PC-9 (cell line): Measurements from ENCODE around the gene SPA17. TPM values are rescaled to one million over a fixed set of nuclear protein-coding genes. Genes with fewer than 3 reads are reported as not detected.
A peak's percentile ranks its signal among the peaks of the same experiment; 100 is the strongest.

Experiments
- Bru-seq: library from RNA; stranded (reverse); fragments of 400-500 nt; gene quantifications from one replicate; lab custom pipeline; 2021; lab: Mats Ljungman, UMichigan
- BruChase-seq, 2 experiments: library from RNA; stranded (reverse); fragments of 400-500 nt; gene quantifications; one replicate each; lab custom pipeline; 2021; lab: Mats Ljungman, UMichigan
- BruUV-seq: library from RNA; stranded (reverse); fragments of 400-500 nt; replicated peaks from 2 replicates; lab custom pipeline; 2021; lab: Mats Ljungman, UMichigan
- CTCF ChIA-PET: fragments of 300-600 bp; sonication (Branson Sonifier 250); formaldehyde crosslinking; loops from one replicate; lab custom pipeline; 2022; ENCODE audit warnings: antibody characterized with exemption; lab: Charles Lee
- POLR2A ChIA-PET: fragments of 300-600 bp; sonication (Branson Sonifier 250); formaldehyde crosslinking; loops from one replicate; lab custom pipeline; 2022; ENCODE audit warnings: antibody characterized with exemption; ENCODE audit not compliant: unreplicated experiment; lab: Charles Lee
- DNase-seq, 2 experiments: peaks; one replicate each; pipeline versions ENCODE4 v3.0.0 to v3.0.0-alpha.2; 2015 to 2022; ENCODE audit warnings: mixed read lengths in 1 of 2
- H2AFZ ChIP-seq: fragments of 200-600 bp; sonication (generic); 2 replicates; pipeline ENCODE4 v1.8.1; 2017; ENCODE audit warnings: antibody characterized with exemption
- H3F3A ChIP-seq: fragments of 200-600 bp; sonication (generic); 2 replicates; pipeline ENCODE4 v1.8.1; 2017; ENCODE audit warnings: antibody characterized with exemption, mild to moderate bottlenecking, low read depth; ENCODE audit not compliant: insufficient read depth
- H3K27ac ChIP-seq: fragments of 200-600 bp; sonication (generic); 2 replicates; pipeline ENCODE4 v1.6.1; 2016; ENCODE audit warnings: mixed run types
- H3K27me3 ChIP-seq: fragments of 200-600 bp; sonication (generic); 2 replicates; pipeline ENCODE4 v1.6.1; 2016; ENCODE audit warnings: low read depth, mixed run types; ENCODE audit not compliant: insufficient read depth
- H3K36me3 ChIP-seq: fragments of 200-600 bp; sonication (generic); 2 replicates; pipeline ENCODE4 v1.6.1; 2016; ENCODE audit warnings: low read depth, mixed run types
- H3K4me1 ChIP-seq: fragments of 200-600 bp; sonication (generic); replicated peaks from 2 replicates; pipeline ENCODE4 v1.6.1; 2016; ENCODE audit warnings: mixed run types; ENCODE audit not compliant: insufficient read depth
- H3K4me2 ChIP-seq: fragments of 200-600 bp; sonication (generic); 2 replicates; pipeline ENCODE4 v1.6.1; 2017; ENCODE audit warnings: mixed run types
- H3K4me3 ChIP-seq: fragments of 200-600 bp; sonication (generic); 2 replicates; pipeline ENCODE4 v1.6.1; 2016; ENCODE audit warnings: mixed run types
- H3K79me2 ChIP-seq: fragments of 200-600 bp; sonication (generic); 2 replicates; pipeline ENCODE4 v1.6.1; 2017; ENCODE audit warnings: low read depth, mixed run types
- H3K9me2 ChIP-seq: fragments of 200-600 bp; sonication (generic); 2 replicates; pipeline ENCODE4 v1.8.1; 2017; ENCODE audit warnings: mild to moderate bottlenecking; ENCODE audit not compliant: insufficient read depth
- H3K9me3 ChIP-seq: fragments of 200-600 bp; sonication (generic); 2 replicates; pipeline ENCODE4 v1.8.1; 2016; ENCODE audit warnings: low read depth; ENCODE audit not compliant: insufficient read depth
- H4K20me1 ChIP-seq: fragments of 200-600 bp; sonication (generic); 2 replicates; pipeline ENCODE4 v1.8.1; 2017; ENCODE audit not compliant: insufficient read depth
- EZH2 ChIP-seq: fragments of 200-600 bp; sonication (generic); IDR thresholded peaks from 2 replicates; pipeline ENCODE4 v1.8.0; 2017; ENCODE audit warnings: antibody characterized with exemption, low read depth
- intact Hi-C: fragments of 100-400 bp; cut with micrococcal nuclease; formaldehyde crosslinking; loops from one replicate; pipeline ENCODE4 v1.10.0; 2022; ENCODE audit not compliant: unreplicated experiment
- long read RNA-seq: library from polyadenylated mRNA; stranded (forward); transcript quantifications from one replicate; pipeline ENCODE4 v2.0.0, GENCODE V29; 2022
- total RNA-seq: library from RNA; stranded (reverse); gene quantifications from 2 replicates; pipeline ENCODE4 v1.2.3, GENCODE V29; 2021
- TF ChIP-seq, protein P1 (sequence below): fragments of 200-600 bp; sonication (generic); conservative IDR thresholded peaks from 2 replicates; pipeline ENCODE4 v1.6.1; 2017; ENCODE audit warnings: mixed run types, antibody characterized with exemption, mild to moderate bottlenecking, moderate library complexity

SPA17 gene
- total RNA-seq (6.1 and 15.7 TPM in 2 replicates), Bru-seq, nascent RNA (percentile 51 among the genes with signal in this experiment), BruChase-seq, experiment 1, labeled RNA remaining after a 2-hour chase (percentile 44 among the genes with signal in this experiment), BruChase-seq, experiment 2, labeled RNA remaining after a 6-hour chase (percentile 57 among the genes with signal in this experiment)
- long read RNA-seq, full-length matches to known transcripts: 13 of 14 reads
- long read RNA-seq, partial matches to known transcripts: 0 of 14 reads
- long read RNA-seq, other reads (novel, unspliced or antisense): 1 of 14 reads

DNA sequence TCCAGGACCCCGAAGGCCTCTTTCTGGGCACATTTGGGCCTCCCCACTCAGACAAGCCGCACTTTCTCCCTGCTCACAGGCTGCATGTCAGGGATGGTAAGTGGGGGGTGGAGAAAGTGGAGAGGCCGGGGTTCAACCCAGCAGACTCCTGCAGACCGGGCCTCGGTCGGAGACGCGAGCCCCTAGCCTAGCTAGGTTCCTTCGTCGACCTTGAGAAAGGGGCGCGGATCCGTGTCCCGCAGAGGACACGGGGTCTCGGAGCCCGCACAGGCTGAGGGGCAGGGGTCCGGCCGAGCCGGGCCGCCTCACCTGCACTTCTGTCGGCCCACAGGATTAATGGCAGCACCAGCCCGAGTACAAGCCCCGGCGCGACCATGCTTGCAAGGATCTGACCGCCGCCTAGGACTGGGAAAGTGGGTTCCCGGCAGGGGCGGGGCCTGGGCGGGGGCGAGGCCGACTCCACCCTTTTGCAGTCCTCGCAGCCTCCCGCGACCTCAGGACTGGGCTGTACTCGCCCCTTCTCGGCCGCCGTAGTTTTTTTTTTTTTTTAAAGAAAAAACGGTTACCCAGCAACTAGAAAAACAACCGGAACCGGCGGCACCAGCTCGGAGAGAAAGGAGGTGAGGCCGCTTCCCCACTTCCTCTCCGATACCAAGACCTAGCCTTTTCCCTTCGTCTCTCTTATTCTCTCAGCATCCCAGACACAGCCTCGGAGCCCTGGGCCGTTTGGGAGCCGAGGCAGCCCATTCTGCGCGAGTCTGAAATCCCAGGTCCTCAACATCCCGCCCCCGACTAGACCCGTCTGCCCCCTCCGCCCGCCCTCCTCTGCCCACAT lies at the start of gene SPA17, which contains the start of gene SIAE:
Gene SPA17 (plus strand): TSS at position 572 of the 835 bp plus-strand sequence. CDS start 1,361 bp downstream, outside the sequence.
Gene SIAE (minus strand): TSS at position 407 of the 835 bp plus-strand sequence. CDS start 31 bp downstream, at position 376.
- Histone ChIP-seq H3K9me3 (no peaks in the 10 kb centered on the region), H4K20me1 (no peaks in the 10 kb centered on the region), H3K4me1 (peaks cover 18% of the 10 kb centered on the region), H3K36me3 (no peaks in the 10 kb centered on the region), H3K27me3 (no peaks in the 10 kb centered on the region), H2AFZ (peak within 1 kb of the TSS; percentile 93), H3K79me2 (peaks cover 12% of the 10 kb centered on the region), H3K4me2 (peak within 1 kb of the TSS; percentile 85), H3K9me2 (no peaks in the 10 kb centered on the region), H3K4me3 (peak within 1 kb of the TSS; percentile 83), H3K27ac (peak within 1 kb of the TSS; percentile 50), H3F3A (no peaks in the 10 kb centered on the region)
- TSS peak; percentile 76 for BruUV-seq
- POLR2A ChIA-PET: interaction anchor here (0.6 to 0.9 kb wide), 10 partner anchors 35 to 1823 kb away, joined by 3 to 15 read pairs (median 7); partner anchors contain the start of gene TBRG1
- TF ChIP-seq EZH2: no peak
- TF ChIP-seq, protein P1, sequence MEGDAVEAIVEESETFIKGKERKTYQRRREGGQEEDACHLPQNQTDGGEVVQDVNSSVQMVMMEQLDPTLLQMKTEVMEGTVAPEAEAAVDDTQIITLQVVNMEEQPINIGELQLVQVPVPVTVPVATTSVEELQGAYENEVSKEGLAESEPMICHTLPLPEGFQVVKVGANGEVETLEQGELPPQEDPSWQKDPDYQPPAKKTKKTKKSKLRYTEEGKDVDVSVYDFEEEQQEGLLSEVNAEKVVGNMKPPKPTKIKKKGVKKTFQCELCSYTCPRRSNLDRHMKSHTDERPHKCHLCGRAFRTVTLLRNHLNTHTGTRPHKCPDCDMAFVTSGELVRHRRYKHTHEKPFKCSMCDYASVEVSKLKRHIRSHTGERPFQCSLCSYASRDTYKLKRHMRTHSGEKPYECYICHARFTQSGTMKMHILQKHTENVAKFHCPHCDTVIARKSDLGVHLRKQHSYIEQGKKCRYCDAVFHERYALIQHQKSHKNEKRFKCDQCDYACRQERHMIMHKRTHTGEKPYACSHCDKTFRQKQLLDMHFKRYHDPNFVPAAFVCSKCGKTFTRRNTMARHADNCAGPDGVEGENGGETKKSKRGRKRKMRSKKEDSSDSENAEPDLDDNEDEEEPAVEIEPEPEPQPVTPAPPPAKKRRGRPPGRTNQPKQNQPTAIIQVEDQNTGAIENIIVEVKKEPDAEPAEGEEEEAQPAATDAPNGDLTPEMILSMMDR: no peak
- CTCF ChIA-PET: interaction anchor here (0.5 to 1.3 kb wide), 5 partner anchors 89 to 406 kb away, joined by 3 to 10 read pairs (median 4); partner anchors contain the start of gene ESAM
- DNase-seq: peak; percentile 91 to 93
- intact Hi-C loops: loop anchor here (1.0 to 5.0 kb wide), 4 partner anchors 90 to 279 kb away; partner anchors contain the start of gene CCDC15

DNA sequence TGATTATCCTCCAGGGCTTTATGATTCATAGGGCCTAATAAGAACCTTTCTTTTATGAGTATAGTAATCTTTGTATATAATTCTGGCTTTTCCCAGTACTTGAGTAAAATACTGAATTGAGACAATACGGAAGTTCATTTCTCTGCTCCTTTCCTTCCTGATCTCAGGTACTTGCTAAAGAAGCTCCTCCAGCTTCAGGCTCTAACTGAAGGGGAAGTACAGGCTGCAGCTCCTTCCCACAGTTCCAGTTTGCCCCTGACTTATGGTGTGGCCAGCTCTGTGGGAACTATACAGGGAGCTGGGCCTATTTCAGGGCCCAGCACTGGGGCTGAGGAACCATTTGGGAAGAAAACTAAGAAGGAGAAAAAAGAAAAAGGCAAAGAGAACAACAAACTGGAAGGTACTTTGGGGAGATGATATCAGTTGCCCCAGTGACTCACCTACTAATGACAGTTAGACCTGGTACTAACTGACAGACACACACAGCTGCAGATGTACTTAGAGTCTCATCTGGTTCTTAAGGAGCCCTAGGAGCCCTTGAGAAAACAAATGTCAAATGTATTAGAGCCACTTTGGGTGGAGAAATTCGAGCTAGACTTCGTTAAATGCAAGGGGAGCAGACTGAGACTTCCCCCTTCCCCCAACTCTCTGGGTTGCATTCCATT lies 48.1 kb upstream of the SPA17 start:
- H3K36me3 ChIP-seq: peaks cover 11% of the 10 kb centered on the region
- peaks cover 10% of the 10 kb centered on the region; the same call in 1 of the 2 replicates for H4K20me1 ChIP-seq
- no peak overlapping the region for H3K4me2 ChIP-seq
- POLR2A ChIA-PET: no interaction called here
- H3K4me1 ChIP-seq: peaks cover 11% of the 10 kb centered on the region
- intact Hi-C loops: no loop called here
- no peak overlapping the region for H3K4me3 ChIP-seq
- no peak for DNase-seq
- H3K27me3 ChIP-seq: peaks cover 1% of the 10 kb centered on the region; the same call in 1 of the 2 replicates
- H3K79me2 ChIP-seq: peaks cover 22% of the 10 kb centered on the region
- TF ChIP-seq EZH2: no peak
- H3K9me2 ChIP-seq: 0 out of 2 replicates have a peak, but pooled peaks cover 3% of the 10 kb centered on the region
- no peak overlapping the region for H2AFZ ChIP-seq
- CTCF ChIA-PET: no interaction called here
- H3K27ac ChIP-seq: no peak overlapping the region
- BruUV-seq: no TSS peak
- H3F3A ChIP-seq: peaks cover 6% of the 10 kb centered on the region; the same call in 1 of the 2 replicates
- no peaks in the 10 kb centered on the region for H3K9me3 ChIP-seq

DNA sequence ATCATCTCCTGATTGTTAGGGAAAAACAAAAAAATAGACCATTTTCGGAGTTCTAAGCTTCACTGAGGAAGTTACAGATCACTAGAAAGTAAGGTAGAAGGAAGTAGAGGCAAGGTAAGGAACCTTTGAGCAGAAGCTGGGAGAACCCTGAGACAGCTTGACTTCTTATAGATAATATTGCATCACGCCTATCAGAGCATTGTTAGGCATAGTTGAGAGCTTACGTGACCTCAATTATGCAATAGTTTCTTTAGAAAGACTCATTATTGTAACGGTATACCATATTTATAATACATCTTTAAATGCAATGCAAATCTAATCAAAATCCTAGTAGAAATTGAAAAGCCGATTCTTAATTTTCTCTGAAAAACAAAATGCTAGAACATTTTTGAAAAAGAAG lies 46.2 kb upstream of the SPA17 start:
- Histone ChIP-seq H4K20me1 (peaks cover 10% of the 10 kb centered on the region; the same call in 1 of the 2 replicates), H3K27ac (no peak overlapping the region), H3K9me2 (no peaks in the 10 kb centered on the region), H3K9me3 (no peaks in the 10 kb centered on the region), H3K27me3 (no peaks in the 10 kb centered on the region), H3K4me3 (no peak overlapping the region), H3F3A (peaks cover 6% of the 10 kb centered on the region; the same call in 1 of the 2 replicates), H2AFZ (no peak overlapping the region), H3K79me2 (peaks cover 22% of the 10 kb centered on the region), H3K36me3 (peaks cover 11% of the 10 kb centered on the region), H3K4me2 (no peak overlapping the region), H3K4me1 (peaks cover 11% of the 10 kb centered on the region)
- BruUV-seq: no TSS peak
- ChIA-PET POLR2A (no interaction called here), CTCF (no interaction called here)
- intact Hi-C loops: no loop called here
- no peak for TF ChIP-seq EZH2
- TF ChIP-seq, protein P1: no peak
- DNase-seq: no peak
